OCI-LY1 (cell line): ENCODE measurements around the gene SPATA25.

Experiments used
- H2AFZ ChIP-seq: fragments of 200-600 bp; sonication (generic), shearing (Covaris generic); 2 replicates; pipeline ENCODE4 v1.6.0; 2014; ENCODE audit warnings: antibody characterized with exemption, mild to moderate bottlenecking, low read length
- H3F3A ChIP-seq: fragments of 200-600 bp; sonication (generic), shearing (Covaris generic); 2 replicates; pipeline ENCODE4 v1.6.0; 2014; ENCODE audit warnings: mild to moderate bottlenecking, antibody characterized with exemption, low read length, moderate library complexity; ENCODE audit not compliant: insufficient read depth
- H3K27ac ChIP-seq: fragments of 200-600 bp; sonication (generic); 2 replicates; pipeline ENCODE4 v1.5.1; 2014; ENCODE audit warnings: low read length, mixed run types, mild to moderate bottlenecking, low read depth; ENCODE audit not compliant: poor library complexity, severe bottlenecking
- H3K27me3 ChIP-seq: fragments of 200-600 bp; sonication (generic); 2 replicates; pipeline ENCODE4 v1.6.0; 2014; ENCODE audit warnings: antibody characterized with exemption, mild to moderate bottlenecking, low read length, moderate library complexity; ENCODE audit not compliant: insufficient read depth
- H3K36me3 ChIP-seq: fragments of 200-600 bp; sonication (generic); 2 replicates; pipeline ENCODE4 v1.6.1; 2014; ENCODE audit warnings: mild to moderate bottlenecking, antibody characterized with exemption, low read length, moderate library complexity, mixed read lengths; ENCODE audit not compliant: insufficient read depth
- H3K4me1 ChIP-seq: fragments of 200-600 bp; sonication (generic); 2 replicates; pipeline ENCODE4 v1.5.1; 2014; ENCODE audit warnings: mild to moderate bottlenecking, low read length, moderate library complexity; ENCODE audit not compliant: insufficient read depth, severe bottlenecking
- H3K4me2 ChIP-seq: fragments of 200-600 bp; sonication (generic), shearing (Covaris generic); 2 replicates; pipeline ENCODE4 v1.6.1; 2014; ENCODE audit warnings: low read length
- H3K4me3 ChIP-seq: fragments of 200-600 bp; sonication (generic); 2 replicates; pipeline ENCODE4 v1.5.1; 2014; ENCODE audit warnings: low read length, low read depth, mild to moderate bottlenecking, mixed read lengths; ENCODE audit not compliant: poor library complexity, severe bottlenecking
- H3K79me2 ChIP-seq: fragments of 200-600 bp; shearing (Covaris generic); 2 replicates; pipeline ENCODE4 v1.6.1; 2016; ENCODE audit warnings: mixed run types, low read length, mixed read lengths; ENCODE audit not compliant: insufficient read depth
- H3K9ac ChIP-seq: fragments of 200-600 bp; sonication (generic), shearing (Covaris generic); 2 replicates; pipeline ENCODE4 v1.6.1; 2014; ENCODE audit warnings: mild to moderate bottlenecking, low read length, mixed read lengths
- H3K9me2 ChIP-seq: fragments of 200-600 bp; sonication (generic), shearing (Covaris generic); 2 replicates; pipeline ENCODE4 v1.6.1; 2014; ENCODE audit warnings: low read depth, mild to moderate bottlenecking, low read length, mixed read lengths
- H3K9me3 ChIP-seq: fragments of 200-600 bp; shearing (Covaris generic); 2 replicates; pipeline ENCODE4 v1.6.1; 2014; ENCODE audit warnings: low read length, mixed read lengths
- H4K20me1 ChIP-seq: fragments of 200-600 bp; sonication (generic), shearing (Covaris generic); 2 replicates; pipeline ENCODE4 v1.6.0; 2016; ENCODE audit warnings: mild to moderate bottlenecking, low read length; ENCODE audit not compliant: insufficient read depth
- EZH2 ChIP-seq: fragments of 200-600 bp; sonication (generic), shearing (Covaris generic); IDR thresholded peaks from 2 replicates; pipeline ENCODE4 v1.8.0; 2017; ENCODE audit warnings: borderline replicate concordance, mixed run types, mild to moderate bottlenecking, antibody characterized with exemption, low read length, moderate library complexity, mixed read lengths
- TF ChIP-seq, protein P1 (sequence below): fragments of 200-600 bp; sonication (generic), shearing (Covaris generic); IDR thresholded peaks from 2 replicates; pipeline ENCODE4 v1.5.1; 2017; ENCODE audit warnings: mild to moderate bottlenecking, antibody characterized with exemption, low read length, moderate library complexity, mixed read lengths

Gene SPATA25

DNA sequence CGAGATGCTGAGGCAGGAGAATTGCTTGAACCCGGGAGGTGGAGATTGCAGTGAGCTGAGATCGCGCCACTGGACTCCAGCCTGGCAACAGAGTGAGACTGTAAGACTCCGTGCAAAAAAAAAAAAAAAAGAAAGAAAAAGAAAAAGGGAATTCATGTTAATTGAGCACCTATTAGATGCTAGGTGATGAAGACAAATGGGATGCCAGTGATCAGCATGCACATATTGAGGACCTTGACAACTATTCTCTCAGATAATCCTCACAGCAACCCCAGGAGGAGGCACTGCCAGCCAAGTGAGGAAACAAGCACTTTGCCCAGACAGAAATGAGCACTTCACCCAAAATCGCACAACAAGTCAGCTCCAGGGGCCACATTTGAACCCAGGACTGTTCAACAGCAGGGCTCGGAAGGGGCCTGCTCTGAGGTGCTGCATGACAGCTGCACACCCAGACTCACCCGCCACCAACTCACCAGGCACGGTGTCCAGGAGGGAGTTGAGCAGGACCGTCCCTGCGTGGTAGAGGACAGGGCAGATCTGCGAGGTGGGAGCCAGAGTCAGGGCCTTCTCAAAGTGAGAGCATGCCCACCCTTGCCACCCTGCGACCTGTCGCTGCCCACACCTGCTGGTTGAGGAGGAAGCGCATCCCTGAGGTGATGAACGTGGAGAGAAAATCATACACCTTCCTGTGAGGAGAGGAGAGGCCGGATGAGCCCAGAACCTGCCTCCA lies 20.0 kb upstream of the SPATA25 start:
- Histone ChIP-seq H3F3A (no peaks in the 10 kb centered on the region), H3K4me1 (peaks cover 31% of the 10 kb centered on the region), H2AFZ (no peak overlapping the region), H3K9ac (no peak overlapping the region), H3K4me3 (no peak overlapping the region), H4K20me1 (no peaks in the 10 kb centered on the region), H3K36me3 (no peaks in the 10 kb centered on the region), H3K27ac (no peak overlapping the region), H3K9me3 (no peaks in the 10 kb centered on the region), H3K4me2 (no peak overlapping the region), H3K9me2 (no peaks in the 10 kb centered on the region), H3K79me2 (no peaks in the 10 kb centered on the region), H3K27me3 (no peaks in the 10 kb centered on the region)
- no peak for TF ChIP-seq EZH2
- TF ChIP-seq, protein P1, sequence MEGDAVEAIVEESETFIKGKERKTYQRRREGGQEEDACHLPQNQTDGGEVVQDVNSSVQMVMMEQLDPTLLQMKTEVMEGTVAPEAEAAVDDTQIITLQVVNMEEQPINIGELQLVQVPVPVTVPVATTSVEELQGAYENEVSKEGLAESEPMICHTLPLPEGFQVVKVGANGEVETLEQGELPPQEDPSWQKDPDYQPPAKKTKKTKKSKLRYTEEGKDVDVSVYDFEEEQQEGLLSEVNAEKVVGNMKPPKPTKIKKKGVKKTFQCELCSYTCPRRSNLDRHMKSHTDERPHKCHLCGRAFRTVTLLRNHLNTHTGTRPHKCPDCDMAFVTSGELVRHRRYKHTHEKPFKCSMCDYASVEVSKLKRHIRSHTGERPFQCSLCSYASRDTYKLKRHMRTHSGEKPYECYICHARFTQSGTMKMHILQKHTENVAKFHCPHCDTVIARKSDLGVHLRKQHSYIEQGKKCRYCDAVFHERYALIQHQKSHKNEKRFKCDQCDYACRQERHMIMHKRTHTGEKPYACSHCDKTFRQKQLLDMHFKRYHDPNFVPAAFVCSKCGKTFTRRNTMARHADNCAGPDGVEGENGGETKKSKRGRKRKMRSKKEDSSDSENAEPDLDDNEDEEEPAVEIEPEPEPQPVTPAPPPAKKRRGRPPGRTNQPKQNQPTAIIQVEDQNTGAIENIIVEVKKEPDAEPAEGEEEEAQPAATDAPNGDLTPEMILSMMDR: no peak

DNA sequence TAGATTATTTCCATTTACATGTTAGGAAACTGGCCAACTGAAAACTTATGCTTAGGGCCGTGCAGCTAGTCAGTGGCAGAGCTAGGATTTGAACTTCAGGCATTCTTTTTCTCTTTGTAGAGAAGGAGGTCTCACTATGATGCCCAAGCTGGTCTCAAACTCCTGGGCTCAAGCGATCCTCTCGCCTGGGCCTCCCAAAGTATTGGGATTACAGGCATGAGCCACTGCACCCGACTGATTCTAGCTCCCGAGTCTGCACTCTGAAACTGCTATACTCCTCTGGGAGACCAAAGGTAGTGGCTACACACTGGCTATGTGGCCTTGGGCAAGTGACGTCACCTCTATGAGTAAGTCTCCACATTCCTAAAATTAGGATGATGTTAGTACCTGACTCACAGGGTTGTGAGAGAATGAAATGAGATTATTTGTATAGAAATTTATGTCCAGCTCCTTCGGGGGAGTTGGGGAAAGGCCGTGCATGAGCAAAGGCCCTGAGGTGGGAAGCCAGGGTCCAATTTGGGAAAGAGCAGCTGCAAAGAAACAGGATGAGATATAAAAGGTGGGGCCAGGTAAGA lies 18.2 kb upstream of the SPATA25 start:
- Histone ChIP-seq H3K36me3 (no peaks in the 10 kb centered on the region), H3F3A (no peaks in the 10 kb centered on the region), H3K9me2 (no peaks in the 10 kb centered on the region), H3K4me1 (peaks cover 16% of the 10 kb centered on the region), H3K27ac (no peak overlapping the region), H3K9ac (no peak overlapping the region), H4K20me1 (no peaks in the 10 kb centered on the region), H3K9me3 (no peaks in the 10 kb centered on the region), H3K27me3 (no peaks in the 10 kb centered on the region), H2AFZ (no peak overlapping the region), H3K4me2 (no peak overlapping the region), H3K4me3 (no peak overlapping the region), H3K79me2 (no peaks in the 10 kb centered on the region)
- TF ChIP-seq, protein P1: no peak
- no peak for TF ChIP-seq EZH2

DNA sequence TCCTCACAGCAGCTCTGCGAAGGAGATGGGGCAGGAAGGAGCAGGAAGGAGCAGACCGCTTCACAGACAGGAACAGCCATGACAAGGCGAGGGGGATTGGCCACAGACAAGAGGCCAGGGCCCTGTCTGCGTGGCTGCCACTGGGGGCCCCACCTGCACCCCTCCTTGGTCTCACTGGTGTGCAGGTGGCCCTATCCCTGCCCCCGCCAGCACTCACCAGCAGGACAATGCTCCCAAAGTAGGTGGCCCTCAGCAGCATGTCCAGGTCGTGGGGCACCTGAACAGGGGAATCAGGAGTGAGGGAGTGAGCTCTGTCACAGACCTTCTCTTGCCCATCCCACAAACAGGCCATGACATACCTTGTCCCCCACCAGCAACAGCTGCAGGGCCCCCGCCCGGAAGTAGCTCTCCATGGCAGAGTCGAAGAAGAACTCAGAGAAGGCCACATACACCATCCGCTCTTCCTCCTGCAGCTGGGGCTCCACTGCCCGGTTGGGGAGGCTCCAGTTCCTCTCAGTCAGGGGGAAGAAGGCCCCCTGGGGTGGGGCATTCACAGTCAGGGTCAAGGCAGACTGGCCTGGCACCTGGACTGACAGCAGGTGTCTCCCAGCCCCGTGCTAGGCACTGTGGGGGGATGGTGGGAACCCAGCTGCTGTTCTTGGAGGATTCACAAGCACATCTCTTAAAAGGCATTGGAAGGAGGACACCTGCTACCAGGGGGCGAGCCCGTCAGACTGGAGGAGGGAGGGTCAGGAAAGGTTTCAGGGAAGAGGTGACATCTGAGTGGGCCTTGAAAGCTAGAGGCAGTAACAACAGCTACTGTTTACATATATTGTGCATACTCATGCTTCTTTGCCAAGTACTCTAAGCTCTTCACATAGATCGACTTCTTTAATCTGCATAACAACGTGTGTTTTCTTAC lies 17.4 kb upstream of the SPATA25 start:
- TF ChIP-seq, protein P1: no peak
- TF ChIP-seq EZH2: no peak
- Histone ChIP-seq H3K36me3 (no peaks in the 10 kb centered on the region), H3K27ac (peak overlapping the region; percentile 8)

More for the DNA sequence above, 17.4 kb upstream of the SPATA25 start:
- no peaks in the 10 kb centered on the region for H3K27me3 ChIP-seq
- H4K20me1 ChIP-seq: no peaks in the 10 kb centered on the region
- no peaks in the 10 kb centered on the region for H3K9me2 ChIP-seq
- no peaks in the 10 kb centered on the region for H3K9me3 ChIP-seq
- no peak overlapping the region for H2AFZ ChIP-seq
- H3K79me2 ChIP-seq: no peaks in the 10 kb centered on the region
- H3K4me1 ChIP-seq: peaks cover 9% of the 10 kb centered on the region
- no peak overlapping the region for H3K4me3 ChIP-seq
- H3K9ac ChIP-seq: no peak overlapping the region
- H3F3A ChIP-seq: no peaks in the 10 kb centered on the region
- H3K4me2 ChIP-seq: no peak overlapping the region
